Cortex of kidney (tissue), 1 donor: Measurements from ENCODE around the gene NBL1.

Source experiments
- DNase-seq: peaks from one replicate; lab custom pipeline; 2025; lab: John Stamatoyannopoulos, UW

The NBL1 gene

DNA sequence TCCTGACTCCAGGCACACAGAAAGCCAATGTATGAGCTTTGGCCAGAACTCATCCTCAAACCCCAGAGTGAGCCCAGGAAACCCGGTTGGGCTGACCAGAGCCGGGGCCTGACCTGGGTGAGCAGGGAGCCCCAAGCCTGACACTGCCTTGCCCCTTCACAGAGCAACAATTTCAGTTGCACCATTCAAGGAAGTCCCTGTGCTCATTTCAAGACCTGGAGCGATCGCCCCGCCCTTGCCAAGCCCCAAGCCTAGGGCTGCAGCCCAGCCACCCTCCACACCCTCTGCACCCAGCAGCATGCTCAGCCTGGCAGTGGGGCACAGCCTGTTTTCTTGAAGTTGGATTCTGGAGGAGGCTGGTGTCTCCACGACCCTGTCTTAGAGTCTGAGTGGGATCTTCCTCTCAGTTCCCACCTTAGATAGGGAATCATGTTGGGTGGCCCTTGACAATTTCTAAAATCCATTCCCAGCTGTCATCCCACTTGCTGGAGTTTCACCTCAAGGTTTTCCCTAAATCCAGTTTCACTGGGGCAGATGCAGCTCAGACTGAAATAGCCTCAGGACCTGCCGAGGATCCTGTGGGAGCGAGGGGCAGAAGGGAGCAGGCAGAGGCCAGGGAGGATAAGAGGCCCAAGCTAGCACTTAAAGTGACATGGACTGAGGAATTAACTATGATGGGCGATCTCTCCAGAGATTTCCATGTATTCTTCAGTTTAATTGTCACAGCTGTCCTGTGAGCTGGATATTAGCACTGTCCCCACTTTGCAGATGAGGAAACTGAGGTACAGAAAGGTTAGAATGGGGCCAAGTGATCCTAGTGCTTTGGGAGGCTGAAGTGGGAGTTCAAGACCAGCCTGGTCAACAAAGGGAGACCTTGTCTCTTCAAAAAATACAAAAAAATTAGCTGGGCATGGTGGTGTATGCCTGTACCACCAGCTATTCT lies 2.5 kb downstream of the NBL1 start:
- no peak for DNase-seq

GRCh38 chr1:19647643-19648042 lies 3.5 kb downstream of the NBL1 start:
- no peak for DNase-seq

DNA sequence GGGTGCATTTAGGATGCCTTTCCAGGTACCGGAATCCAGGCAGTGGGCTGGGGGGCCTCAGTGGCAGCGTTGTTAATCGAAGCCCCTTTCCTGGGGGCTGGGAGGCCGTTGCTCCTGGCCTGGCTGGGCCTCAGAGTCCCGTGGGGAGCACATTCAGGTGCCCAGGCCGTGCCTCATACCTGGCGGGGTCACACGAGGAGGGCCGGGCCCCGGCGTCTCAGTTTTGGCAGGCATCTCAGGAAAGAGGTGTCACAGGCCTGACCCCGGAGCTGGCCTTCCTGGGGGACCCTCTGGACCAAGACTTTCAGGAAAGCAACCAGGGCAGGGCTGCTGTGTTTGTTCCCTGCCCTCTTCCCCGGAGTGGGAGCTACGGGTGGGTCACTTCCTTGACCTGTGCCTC lies 4.1 kb downstream of the NBL1 start:
- DNase-seq: no peak

- DNase-seq: no peak
Measured at GRCh38 chr1:19648689-19649088, 4.6 kb downstream of the NBL1 start.

GRCh38 chr1:19650416-19651140 lies 6.5 kb downstream of the NBL1 start:
- no peak for DNase-seq

GRCh38 chr1:19651141-19651737 lies 7.1 kb downstream of the NBL1 start:
- DNase-seq: no peak

DNA sequence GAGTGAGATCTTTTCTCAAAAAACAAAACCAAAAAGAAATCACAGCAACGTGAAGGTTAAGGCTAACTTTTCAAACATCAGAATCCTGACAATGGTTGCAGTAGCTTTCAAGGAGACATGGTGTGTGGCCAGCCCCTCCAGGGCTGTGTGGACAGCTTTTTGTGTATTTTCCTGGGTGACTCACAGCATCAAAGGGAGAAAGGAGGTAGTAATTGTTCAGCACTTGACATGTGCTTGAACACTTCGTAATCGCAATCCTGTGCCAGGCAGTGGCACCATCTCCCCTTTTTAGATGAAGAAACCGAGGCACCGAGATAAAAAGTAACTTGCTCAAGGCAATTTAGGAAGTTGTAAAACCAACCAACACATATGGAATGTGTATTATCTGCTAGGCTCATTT lies 10.3 kb downstream of the NBL1 start:
- DNase-seq: no peak

DNA sequence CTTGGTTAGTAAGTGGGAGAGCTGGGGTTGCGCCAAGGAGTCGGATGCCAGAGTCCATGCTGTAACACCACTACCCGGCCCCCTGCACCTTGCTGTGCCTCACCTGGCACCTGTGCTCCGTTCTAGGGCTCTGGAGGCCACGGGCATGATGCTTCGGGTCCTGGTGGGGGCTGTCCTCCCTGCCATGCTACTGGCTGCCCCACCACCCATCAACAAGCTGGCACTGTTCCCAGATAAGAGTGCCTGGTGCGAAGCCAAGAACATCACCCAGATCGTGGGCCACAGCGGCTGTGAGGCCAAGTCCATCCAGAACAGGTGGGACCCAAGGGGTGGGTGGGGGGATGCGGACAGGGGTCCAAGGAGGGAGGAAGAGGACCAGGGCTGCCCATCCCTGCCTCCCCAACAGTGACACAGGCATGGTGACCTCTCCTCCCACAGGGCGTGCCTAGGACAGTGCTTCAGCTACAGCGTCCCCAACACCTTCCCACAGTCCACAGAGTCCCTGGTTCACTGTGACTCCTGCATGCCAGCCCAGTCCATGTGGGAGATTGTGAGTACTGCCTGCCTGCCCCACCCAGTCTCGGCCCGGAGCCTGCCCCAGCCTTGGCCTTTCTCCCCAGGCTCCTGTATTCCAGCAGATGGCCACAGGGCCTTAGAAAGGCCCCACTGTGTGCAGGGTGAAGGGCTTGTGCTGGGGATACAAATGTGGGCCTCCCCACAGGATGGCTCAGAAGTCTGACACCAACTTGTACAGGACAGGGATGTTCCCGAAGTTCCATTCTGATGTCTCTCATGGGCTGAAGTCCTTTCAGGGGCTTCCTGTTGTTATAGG lies 11.0 kb downstream of the NBL1 start:
- DNase-seq: no peak

- DNase-seq: no peak
Measured at GRCh38 chr1:19655718-19656080, 11.6 kb downstream of the NBL1 start.

DNA sequence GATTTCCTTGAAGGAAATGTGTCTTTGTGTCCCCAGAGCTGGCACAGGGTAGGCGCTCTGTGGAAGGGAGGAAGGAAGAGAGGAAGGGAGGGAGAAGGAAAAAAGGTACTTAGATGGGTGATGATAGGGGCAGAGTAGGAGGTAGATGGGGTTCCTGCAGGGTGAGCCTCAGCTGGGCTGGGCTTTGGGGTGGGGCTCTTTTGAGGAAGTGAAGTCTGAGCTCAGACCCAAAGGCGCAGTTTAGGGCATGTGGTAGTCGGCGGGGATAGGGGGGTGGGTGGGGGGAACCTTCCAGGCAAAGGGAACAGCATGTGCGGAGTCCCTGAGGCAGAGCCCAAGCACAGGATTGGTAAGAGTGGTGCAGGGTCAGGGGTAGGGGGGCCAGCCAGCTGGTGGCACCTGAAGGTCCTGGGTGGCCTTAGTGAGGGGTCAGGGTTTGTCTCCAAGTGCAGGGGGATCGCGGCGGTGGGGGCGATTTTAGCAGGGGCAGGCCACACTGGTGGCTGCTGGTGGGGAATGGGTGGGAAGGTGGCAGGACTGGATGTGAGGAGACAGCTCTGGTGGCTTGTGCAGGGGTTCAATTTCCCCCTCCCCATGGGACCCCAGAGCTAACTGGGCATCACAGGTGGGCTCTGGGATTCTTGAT lies 12.1 kb downstream of the NBL1 start:
- DNase-seq: no peak

- no peak for DNase-seq
Measured at GRCh38 chr1:19656780-19657466, 12.8 kb downstream of the NBL1 start.

DNA sequence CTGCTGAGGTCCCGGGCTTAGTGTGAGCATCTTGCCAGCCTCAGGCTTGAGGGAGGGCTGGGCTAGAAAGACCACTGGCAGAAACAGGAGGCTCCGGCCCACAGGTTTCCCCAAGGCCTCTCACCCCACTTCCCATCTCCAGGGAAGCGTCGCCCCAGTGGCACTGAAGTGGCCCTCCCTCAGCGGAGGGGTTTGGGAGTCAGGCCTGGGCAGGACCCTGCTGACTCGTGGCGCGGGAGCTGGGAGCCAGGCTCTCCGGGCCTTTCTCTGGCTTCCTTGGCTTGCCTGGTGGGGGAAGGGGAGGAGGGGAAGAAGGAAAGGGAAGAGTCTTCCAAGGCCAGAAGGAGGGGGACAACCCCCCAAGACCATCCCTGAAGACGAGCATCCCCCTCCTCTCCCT lies 13.4 kb downstream of the NBL1 start:
- no peak for DNase-seq

DNA sequence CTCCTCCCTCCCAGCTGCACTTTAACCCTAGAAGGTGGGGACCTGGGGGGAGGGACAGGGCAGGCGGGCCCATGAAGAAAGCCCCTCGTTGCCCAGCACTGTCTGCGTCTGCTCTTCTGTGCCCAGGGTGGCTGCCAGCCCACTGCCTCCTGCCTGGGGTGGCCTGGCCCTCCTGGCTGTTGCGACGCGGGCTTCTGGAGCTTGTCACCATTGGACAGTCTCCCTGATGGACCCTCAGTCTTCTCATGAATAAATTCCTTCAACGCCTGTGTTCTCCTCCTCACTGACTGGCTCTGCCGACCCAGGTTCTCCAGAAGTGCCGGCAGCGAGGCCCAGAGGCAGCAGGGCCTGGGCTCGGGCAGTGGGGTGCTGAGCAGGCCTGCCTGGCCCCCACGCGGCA lies 14.1 kb downstream of the NBL1 start:
- DNase-seq: no peak

DNA sequence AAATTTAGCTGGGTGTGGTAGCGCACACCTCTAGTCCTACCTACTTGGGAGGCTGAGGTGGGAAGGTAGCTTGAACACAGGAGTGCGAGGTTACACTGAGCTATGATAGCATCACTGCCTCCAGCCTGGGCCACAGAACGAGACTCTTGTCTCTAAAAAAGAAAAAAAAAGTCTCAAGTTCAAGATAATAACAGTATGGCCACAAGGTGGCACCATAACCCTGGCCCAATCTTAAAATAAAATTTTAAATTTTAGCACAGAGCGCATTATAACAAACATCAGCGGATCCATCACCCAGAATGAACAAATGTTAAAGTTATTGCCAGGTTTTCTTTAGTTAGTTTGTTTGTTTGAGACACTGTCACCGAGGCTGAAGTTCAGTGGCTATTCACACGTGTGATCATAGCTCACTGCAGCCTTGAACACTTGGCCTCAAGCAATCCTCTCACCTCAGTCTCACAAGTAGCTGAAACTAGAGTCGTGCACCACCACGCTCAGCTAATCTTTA lies 17.7 kb downstream of the NBL1 start:
- DNase-seq: no peak

GRCh38 chr1:19662313-19662712 lies 18.2 kb downstream of the NBL1 start:
- DNase-seq: no peak

DNA sequence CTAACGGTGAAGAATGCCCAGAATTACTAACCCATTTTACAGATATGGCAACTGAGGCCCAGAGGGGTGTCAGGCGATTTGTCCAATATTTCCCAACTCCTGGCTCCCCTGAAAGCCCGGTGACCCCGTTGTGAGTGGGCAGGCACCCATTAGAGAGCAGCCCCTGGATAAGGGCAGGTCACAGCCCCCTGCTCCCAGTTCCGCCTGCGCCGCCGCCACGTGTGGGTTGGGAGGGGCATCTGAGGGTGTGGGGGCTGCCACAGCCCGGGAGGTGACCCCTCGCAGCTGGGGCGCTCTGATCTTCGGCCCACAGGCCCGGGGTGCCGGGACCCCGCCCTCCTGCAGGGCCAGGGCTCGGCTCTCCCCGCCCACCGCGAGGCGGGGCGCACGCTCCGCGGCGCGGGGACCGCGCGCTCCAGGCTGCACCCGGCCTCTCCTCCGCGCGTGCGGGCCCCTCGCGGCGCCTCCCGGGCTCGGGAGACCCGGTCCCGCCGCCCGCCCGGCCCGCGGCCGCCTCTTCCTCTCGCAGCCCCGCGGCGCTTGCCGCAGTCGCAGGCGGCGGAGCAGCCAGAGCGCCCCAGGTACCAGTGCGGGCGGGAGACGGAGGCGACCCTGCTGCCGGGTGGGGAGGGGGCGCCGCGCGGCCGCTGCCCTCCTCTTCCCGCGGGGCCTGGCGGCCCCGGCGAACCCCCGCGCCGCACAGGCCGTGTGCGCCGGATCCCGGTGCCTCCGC lies 20.5 kb downstream of the NBL1 start, which contains the start of gene HTR6:
Gene HTR6 (plus strand): TSS at position 423 of the 733 bp plus-strand sequence. CDS start 879 bp downstream, outside the sequence.
- DNase-seq: no peak

- DNase-seq: no peak
Measured at GRCh38 chr1:19665186-19665495, 21.0 kb downstream of the NBL1 start.

DNA sequence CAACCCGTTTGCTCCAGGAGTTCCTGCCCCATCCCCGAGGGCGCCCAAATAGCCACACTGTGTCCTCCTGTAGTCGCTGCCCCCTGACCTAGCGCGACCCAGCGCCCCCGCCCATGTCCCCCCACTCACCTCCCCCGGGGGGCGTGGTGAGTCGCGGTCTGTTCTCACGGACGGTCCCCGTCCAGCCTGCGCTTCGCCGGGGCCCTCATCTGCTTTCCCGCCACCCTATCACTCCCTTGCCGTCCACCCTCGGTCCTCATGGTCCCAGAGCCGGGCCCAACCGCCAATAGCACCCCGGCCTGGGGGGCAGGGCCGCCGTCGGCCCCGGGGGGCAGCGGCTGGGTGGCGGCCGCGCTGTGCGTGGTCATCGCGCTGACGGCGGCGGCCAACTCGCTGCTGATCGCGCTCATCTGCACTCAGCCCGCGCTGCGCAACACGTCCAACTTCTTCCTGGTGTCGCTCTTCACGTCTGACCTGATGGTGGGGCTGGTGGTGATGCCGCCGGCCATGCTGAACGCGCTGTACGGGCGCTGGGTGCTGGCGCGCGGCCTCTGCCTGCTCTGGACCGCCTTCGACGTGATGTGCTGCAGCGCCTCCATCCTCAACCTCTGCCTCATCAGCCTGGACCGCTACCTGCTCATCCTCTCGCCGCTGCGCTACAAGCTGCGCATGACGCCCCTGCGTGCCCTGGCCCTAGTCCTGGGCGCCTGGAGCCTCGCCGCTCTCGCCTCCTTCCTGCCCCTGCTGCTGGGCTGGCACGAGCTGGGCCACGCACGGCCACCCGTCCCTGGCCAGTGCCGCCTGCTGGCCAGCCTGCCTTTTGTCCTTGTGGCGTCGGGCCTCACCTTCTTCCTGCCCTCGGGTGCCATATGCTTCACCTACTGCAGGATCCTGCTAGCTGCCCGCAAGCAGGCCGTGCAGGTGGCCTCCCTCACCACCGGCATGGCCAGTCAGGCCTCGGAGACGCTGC lies 21.7 kb downstream of the NBL1 start:
- no peak for DNase-seq

DNA sequence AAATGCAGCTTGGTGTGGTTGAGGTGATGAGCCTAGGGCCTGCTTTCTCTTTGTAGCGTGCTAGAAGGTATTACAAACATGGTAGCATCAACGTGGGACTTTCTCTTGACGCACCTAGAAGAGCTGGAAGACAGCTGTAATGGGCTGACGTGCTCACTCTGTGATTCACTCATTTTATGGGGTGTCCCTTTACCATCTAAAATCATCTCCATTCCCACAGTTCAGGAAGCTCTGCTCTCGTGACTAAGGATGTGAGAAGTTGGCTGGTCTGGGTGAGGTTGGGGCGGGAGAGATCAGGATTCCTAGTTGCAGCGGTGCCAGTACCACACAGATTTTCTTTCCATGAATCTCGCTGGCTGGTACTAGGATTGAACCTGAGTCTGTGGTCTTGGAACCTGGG lies 24.8 kb downstream of the NBL1 start:
- no peak for DNase-seq
